WI38 (cell line): ENCODE measurements around the gene EDARADD.
"Not testable (repeated sequence)": the region's sequence is repeated elsewhere in the genome, so short reads cannot be mapped to it uniquely, and the experiment has no call there.

Experiments
- H3K4me3 ChIP-seq: 2 replicates; pipeline ENCODE4 v1.5.1; 2011; ENCODE audit warnings: low read depth, mild to moderate bottlenecking, control low read depth, low read length
- TF ChIP-seq, protein P1 (sequence below): IDR thresholded peaks from 2 replicates; pipeline ENCODE4 v1.5.1; 2012; ENCODE audit warnings: low read depth, mild to moderate bottlenecking, control low read depth, low read length

EDARADD gene

DNA sequence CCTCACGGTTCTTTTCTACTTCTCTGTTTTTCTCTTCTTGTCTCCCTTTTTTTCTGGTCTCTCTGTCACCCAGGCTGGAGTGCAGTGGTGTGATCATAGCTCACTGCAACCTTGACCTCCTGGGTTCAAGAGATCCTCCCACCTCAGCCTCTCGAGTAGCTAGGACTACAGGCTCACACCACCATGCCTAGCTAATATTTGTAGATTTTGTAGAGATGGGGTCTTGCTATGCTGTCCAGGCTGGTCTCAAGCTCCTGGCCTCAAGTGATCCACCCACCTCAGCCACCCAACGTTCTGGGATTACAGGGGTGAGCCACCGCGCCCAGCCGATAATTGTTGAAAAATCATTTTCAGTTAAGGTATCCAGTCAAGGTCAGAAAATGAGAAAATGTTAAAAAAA, 103.8 kb downstream of the EDARADD start:
- TF ChIP-seq, protein P1, sequence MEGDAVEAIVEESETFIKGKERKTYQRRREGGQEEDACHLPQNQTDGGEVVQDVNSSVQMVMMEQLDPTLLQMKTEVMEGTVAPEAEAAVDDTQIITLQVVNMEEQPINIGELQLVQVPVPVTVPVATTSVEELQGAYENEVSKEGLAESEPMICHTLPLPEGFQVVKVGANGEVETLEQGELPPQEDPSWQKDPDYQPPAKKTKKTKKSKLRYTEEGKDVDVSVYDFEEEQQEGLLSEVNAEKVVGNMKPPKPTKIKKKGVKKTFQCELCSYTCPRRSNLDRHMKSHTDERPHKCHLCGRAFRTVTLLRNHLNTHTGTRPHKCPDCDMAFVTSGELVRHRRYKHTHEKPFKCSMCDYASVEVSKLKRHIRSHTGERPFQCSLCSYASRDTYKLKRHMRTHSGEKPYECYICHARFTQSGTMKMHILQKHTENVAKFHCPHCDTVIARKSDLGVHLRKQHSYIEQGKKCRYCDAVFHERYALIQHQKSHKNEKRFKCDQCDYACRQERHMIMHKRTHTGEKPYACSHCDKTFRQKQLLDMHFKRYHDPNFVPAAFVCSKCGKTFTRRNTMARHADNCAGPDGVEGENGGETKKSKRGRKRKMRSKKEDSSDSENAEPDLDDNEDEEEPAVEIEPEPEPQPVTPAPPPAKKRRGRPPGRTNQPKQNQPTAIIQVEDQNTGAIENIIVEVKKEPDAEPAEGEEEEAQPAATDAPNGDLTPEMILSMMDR = no peak
- H3K4me3 ChIP-seq = no peak overlapping the region

DNA sequence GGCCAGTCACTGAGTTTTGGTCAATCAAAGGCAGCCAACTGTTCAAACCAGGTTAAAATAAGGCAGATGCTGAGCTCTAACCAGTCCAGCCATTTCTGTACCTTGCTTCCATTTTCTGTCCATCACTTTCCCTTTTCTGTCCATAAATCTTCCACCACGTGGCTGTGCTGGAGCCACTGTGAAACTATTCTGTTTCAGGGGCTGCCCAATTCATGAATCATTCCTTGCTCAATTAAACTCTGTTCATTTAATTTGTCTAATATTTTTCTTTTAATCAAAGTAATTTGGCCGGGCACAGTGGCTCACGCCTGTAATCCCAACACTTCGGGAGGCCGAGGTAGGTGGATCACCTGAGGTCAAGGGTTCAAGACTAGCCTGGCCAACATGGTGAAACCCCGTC, 107.0 kb downstream of the EDARADD start:
- TF ChIP-seq, protein P1 = no peak
- no peak overlapping the region for H3K4me3 ChIP-seq

DNA sequence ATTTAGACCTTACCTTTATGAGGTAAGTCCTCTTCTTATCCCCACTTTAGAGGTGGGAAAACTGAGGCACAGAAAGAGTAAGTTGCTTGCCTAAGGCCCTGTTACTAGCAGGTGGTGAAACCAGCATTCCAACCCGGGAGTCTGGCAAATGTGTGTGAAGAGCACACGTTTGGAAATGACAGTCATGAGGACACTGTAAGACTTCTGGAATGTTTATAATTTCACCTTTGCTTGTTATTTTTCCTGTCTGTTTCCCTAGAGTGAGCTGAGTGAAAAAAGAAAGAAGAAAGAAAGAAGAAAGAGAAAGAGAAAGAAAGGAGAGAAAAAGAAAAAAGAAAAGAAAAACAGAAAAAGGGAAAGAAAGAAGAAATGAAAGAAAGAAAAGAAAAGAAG, 108.5 kb downstream of the EDARADD start:
- H3K4me3 ChIP-seq = peak overlapping the region; percentile 36
- TF ChIP-seq, protein P1 = no peak

DNA sequence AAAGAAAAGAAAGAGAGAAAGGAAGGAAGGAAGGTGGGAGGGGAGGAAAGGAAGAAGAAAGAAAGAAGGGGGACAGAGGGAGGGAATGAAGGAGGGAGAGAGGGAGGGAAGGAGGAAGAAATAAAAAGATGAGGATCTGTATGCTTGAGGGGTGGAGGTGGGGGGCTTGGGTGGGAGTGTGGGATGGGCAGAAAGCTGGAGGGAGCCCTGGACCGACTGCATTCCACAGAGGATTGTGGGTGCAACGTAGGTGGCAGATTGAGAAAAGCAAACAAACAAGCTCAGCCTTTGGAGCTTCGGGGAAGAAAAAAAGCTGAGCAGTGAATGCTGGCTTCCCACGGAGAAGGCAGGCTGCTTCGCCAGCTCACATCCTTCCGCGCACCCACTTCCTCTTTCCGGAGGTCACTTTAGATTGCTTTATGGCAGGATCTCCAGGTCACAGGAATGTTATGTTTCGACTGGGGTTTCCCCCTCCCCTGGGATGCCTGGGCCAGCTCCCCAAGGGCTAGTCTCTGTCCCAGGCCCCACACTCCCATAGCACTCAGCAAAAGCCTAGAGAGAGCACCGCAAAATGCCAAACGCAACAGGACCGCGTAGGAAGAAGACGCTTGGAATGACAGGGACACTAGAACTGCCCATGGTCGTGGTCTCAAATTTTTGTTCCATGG, 109.0 kb downstream of the EDARADD start:
- TF ChIP-seq, protein P1 = no peak
- peak overlapping the region; percentile 36 for H3K4me3 ChIP-seq

DNA sequence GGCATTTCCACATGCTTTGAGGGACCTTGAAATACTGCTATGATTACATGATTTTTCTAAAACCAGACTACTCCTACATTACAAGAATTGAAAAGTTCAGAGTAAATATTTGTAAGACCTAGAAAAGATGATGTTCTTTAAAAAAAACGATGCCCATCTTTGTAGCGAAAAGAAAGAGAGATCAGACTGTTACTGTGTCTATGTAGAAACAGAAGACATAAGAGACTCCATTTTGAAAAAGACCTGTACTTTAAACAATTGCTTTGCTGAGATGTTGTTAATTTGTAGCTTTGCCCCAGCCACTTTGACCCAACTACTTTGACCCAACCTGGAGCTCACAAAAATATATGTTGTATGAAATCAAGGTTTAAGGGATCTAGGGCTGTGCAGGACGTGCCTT, 110.3 kb downstream of the EDARADD start:
- H3K4me3 ChIP-seq = not testable (repeated sequence)

DNA sequence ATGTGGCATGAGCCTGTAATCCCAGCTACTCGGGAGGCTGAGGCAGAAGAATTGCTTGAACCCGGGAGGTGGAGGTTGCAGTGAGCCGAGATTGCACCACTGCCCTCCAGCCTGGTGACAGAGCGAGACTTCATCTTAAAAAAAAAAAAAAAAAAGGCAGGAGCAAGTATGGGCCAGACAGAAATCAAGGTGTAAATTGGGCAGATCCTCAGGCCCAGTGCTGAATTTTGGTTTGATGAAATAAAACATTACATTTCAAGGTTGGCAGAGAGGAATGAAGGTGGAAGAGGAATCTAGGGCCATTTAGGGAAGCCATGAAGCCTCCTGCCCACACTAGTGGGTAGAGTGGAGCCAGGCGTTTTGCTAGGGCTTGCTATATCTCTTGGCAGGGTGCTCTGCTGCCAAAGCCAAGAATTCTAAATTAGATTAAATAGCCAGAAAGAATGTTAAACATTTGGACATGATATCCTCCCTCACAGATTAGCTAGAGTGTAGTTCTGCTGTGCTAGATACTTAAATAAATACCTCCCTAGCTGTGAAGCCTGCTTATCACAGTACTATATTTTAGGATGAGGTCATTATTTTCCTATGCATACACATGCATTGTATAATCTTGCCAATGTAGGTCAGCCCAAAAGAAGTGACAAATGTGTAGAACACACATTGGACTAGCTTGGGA, 113.1 kb downstream of the EDARADD start:
- TF ChIP-seq, protein P1 = no peak

DNA sequence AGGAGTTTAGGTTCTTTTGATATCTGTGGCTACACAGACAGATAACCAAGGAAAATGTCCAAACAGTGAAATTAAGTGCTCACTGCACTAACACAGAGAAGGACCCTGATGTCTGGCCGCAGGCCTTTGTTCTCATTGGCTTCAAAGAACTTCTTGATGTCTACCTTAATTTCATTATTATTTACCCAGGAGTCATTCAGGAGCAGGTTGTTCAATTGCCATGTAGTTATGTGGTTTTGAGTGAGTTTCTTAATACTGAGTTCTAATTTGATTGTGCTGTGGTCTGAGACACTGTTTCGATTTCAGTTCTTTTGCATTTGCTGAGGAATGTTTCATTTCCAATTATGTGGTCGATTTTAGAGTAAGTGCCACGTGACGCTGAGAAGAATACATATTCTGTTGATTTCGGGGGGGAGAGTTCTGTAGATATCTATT, 114.5 kb downstream of the EDARADD start:
- TF ChIP-seq, protein P1 = no peak
- no peak overlapping the region for H3K4me3 ChIP-seq

More for the DNA sequence above, 113.1 kb downstream of the EDARADD start:
- H3K4me3 ChIP-seq = no peak overlapping the region
